ENCODE measurements around the gene GSTM4. TPM values are rescaled to one million over a fixed set of nuclear protein-coding genes. Genes with fewer than 3 reads are reported as not detected.
"Not testable (repeated sequence)": the region's sequence is repeated elsewhere in the genome, so short reads cannot be mapped to it uniquely, and the experiment has no call there.

The GSTM4 gene
- total RNA-seq, 4 donors from 2014 or later, result 14.7 to 29.8 (median 20.8) TPM

- DNase-seq (ENCODE audit: low spot score) (no peak), ATAC-seq (ENCODE audit: low FRiP score) (peak; percentile 26)
- TF ChIP-seq CTCF (IDR thresholded peaks at IDR 0.05), result no peak
Measured at GRCh38 chr1:109668123-109668775, 12.3 kb downstream of the GSTM4 start.

- no peak for TF ChIP-seq CTCF (IDR thresholded peaks at IDR 0.05)
- DNase-seq (ENCODE audit: low spot score), result no peak
Measured at GRCh38 chr1:109669246-109669948, 13.5 kb downstream of the GSTM4 start.

GRCh38 chr1:109669949-109670302, 14.0 kb downstream of the GSTM4 start:
- DNase-seq (ENCODE audit: low spot score); ATAC-seq (ENCODE audit: low FRiP score): not testable (repeated sequence)

More at GRCh38 chr1:109669246-109669948, 13.5 kb downstream of the GSTM4 start:
- no peak for ATAC-seq (ENCODE audit: low FRiP score)

GRCh38 chr1:109671067-109671466, 15.2 kb downstream of the GSTM4 start:
- no peak for ATAC-seq (ENCODE audit: low FRiP score)
- DNase-seq (ENCODE audit: low spot score), result no peak

GRCh38 chr1:109673861-109674260, 18.0 kb downstream of the GSTM4 start:
- DNase-seq (ENCODE audit: low spot score); ATAC-seq (ENCODE audit: low FRiP score): not testable (repeated sequence)

More at GRCh38 chr1:109671067-109671466, 15.2 kb downstream of the GSTM4 start:
- no peak for TF ChIP-seq CTCF (IDR thresholded peaks at IDR 0.05)

GRCh38 chr1:109676683-109677381, 20.9 kb downstream of the GSTM4 start:
- not testable (repeated sequence) for DNase-seq (ENCODE audit: low spot score)

GRCh38 chr1:109677459-109677858, 21.6 kb downstream of the GSTM4 start:
- no peak for DNase-seq (ENCODE audit: low spot score)
- no peak for TF ChIP-seq CTCF (IDR thresholded peaks at IDR 0.05)
- no peak for ATAC-seq (ENCODE audit: low FRiP score)

More at GRCh38 chr1:109676683-109677381, 20.9 kb downstream of the GSTM4 start:
- not testable (repeated sequence) for ATAC-seq (ENCODE audit: low FRiP score)

- ATAC-seq (ENCODE audit: low FRiP score); DNase-seq (ENCODE audit: low spot score): not testable (repeated sequence)
Measured at GRCh38 chr1:109678637-109679036, 22.7 kb downstream of the GSTM4 start.

GRCh38 chr1:109684777-109685176, 28.9 kb downstream of the GSTM4 start:
- not testable (repeated sequence) for DNase-seq (ENCODE audit: low spot score); ATAC-seq (ENCODE audit: low FRiP score)

GRCh38 chr1:109685399-109685798, 29.5 kb downstream of the GSTM4 start:
- not testable (repeated sequence) for DNase-seq (ENCODE audit: low spot score); ATAC-seq (ENCODE audit: low FRiP score)

- not testable (repeated sequence) for DNase-seq (ENCODE audit: low spot score); ATAC-seq (ENCODE audit: low FRiP score)
Measured at GRCh38 chr1:109685890-109686289, 30.0 kb downstream of the GSTM4 start.

GRCh38 chr1:109687109-109687508, 31.2 kb downstream of the GSTM4 start:
- DNase-seq (ENCODE audit: low spot score); ATAC-seq (ENCODE audit: low FRiP score): not testable (repeated sequence)

Data from omental fat pad (tissue), 4 donors.